CD4-positive, CD25-positive, alpha-beta regulatory T cell (primary cell): Measurements from ENCODE around the gene OSBPL9. TPM values are rescaled to one million over a fixed set of nuclear protein-coding genes. Genes with fewer than 3 reads are reported as not detected.
A peak's percentile ranks its signal among the peaks of the same experiment; 100 is the strongest.

Experiments
- ATAC-seq, 2 donors: fragments of 150-1000 bp; cut with Tn5 transposase; one replicate each; pipeline ENCODE4 v1.10.0; 2021; ENCODE audit warnings: low read depth in 2 of 2, moderate number of reproducible peaks in 2 of 2, moderate library complexity in 1 of 2
- DNase-seq, 3 donors: peaks; one replicate each; pipeline versions ENCODE4 v3.0.0 to v3.0.0-alpha.2; 2012 to 2022; ENCODE audit warnings: mixed read lengths in 1 of 3
- H3K27ac ChIP-seq: one replicate; pipeline ENCODE4 v1.7.0; 2013; ENCODE audit warnings: mild to moderate bottlenecking, low read length; ENCODE audit not compliant: insufficient read depth, poor library complexity, severe bottlenecking
- H3K27me3 ChIP-seq: one replicate; pipeline ENCODE4 v1.7.0; 2013; ENCODE audit warnings: low read length; ENCODE audit not compliant: control insufficient read depth, insufficient read depth
- H3K36me3 ChIP-seq: one replicate; pipeline ENCODE4 v1.7.0; 2013; ENCODE audit warnings: mild to moderate bottlenecking, low read length, moderate library complexity; ENCODE audit not compliant: control insufficient read depth, insufficient read depth
- H3K4me1 ChIP-seq: 2 replicates; pipeline ENCODE4 v1.7.0; 2013; ENCODE audit warnings: mild to moderate bottlenecking, low read length; ENCODE audit not compliant: insufficient read depth, control insufficient read depth, poor library complexity, severe bottlenecking
- H3K4me3 ChIP-seq: one replicate; pipeline ENCODE4 v1.7.0; 2013; ENCODE audit warnings: low read depth, mild to moderate bottlenecking, low read length, moderate library complexity
- H3K9me3 ChIP-seq, 2 experiments: 1 replicate in 1 of 2; 2 replicates in 1 of 2; pipeline ENCODE4 v1.7.0; 2013; ENCODE audit warnings: low read length in 2 of 2, mild to moderate bottlenecking in 1 of 2, moderate library complexity in 1 of 2; ENCODE audit not compliant: control insufficient read depth in 2 of 2
- H3K27ac Mint-ChIP-seq, 3 donors: one replicate each; pipeline ENCODE4 v1.8.0; 2020 to 2022; ENCODE audit warnings: mild to moderate bottlenecking in 3 of 3, mixed read lengths in 3 of 3, moderate library complexity in 2 of 3
- H3K27me3 Mint-ChIP-seq: one replicate; pipeline ENCODE4 v1.8.0; 2022; ENCODE audit warnings: mild to moderate bottlenecking, mixed read lengths
- H3K36me3 Mint-ChIP-seq: one replicate; pipeline ENCODE4 v1.8.0; 2020; ENCODE audit warnings: mixed read lengths
- H3K4me1 Mint-ChIP-seq, 4 donors: one replicate each; pipeline ENCODE4 v1.8.0; 2020 to 2022; ENCODE audit warnings: mixed read lengths in 4 of 4, mild to moderate bottlenecking in 1 of 4
- H3K4me3 Mint-ChIP-seq, 4 donors: one replicate each; pipeline ENCODE4 v1.8.0; 2020 to 2022; ENCODE audit warnings: mild to moderate bottlenecking in 4 of 4, mixed read lengths in 4 of 4, moderate library complexity in 3 of 4
- H3K9me3 Mint-ChIP-seq, 7 donors: one replicate each; pipeline ENCODE4 v1.8.0; 2020 to 2022; ENCODE audit warnings: mixed read lengths in 7 of 7, mild to moderate bottlenecking in 3 of 7, moderate library complexity in 2 of 7
- polyA plus RNA-seq, 4 donors: library from polyadenylated mRNA; unstranded; fragments of 300-500 nt; fragmentation: Illumina TruSeq; gene quantifications; one replicate each; pipeline ENCODE4 v1.2.3, GENCODE V29; 2021
- total RNA-seq: library from RNA; stranded (reverse); gene quantifications from one replicate; pipeline ENCODE4 v1.2.3, GENCODE V29; 2022

The OSBPL9 gene
- total and polyA plus RNA-seq, 5 donors from 2014 or later = 33.5 to 45.2 (median 40.0) TPM

GRCh38 chr1:51669272-51669671 is 52.4 kb downstream of the OSBPL9 start:
- Mint-ChIP-seq H3K4me1 (peaks cover 0 to 24% (median 8%) of the 10 kb centered on the region in 4 donors), H3K9me3 (no peaks in the 10 kb centered on the region), H3K36me3 (peaks cover 10% of the 10 kb centered on the region), H3K4me3 (no peak overlapping the region), H3K27ac (peak overlapping the region in 1 of 3 donors; percentile 22), H3K27me3 (no peaks in the 10 kb centered on the region)
- no peaks in the 10 kb centered on the region for H3K27me3 ChIP-seq
- ATAC-seq (no peak), DNase-seq (no peak)
- H3K4me3 ChIP-seq = no peak overlapping the region
- no peaks in the 10 kb centered on the region for H3K4me1 ChIP-seq
- H3K9me3 ChIP-seq = no peaks in the 10 kb centered on the region
- no peak overlapping the region for H3K27ac ChIP-seq
- peaks cover 8% of the 10 kb centered on the region for H3K36me3 ChIP-seq

- H3K9me3 Mint-ChIP-seq = no peaks in the 10 kb centered on the region
- Histone ChIP-seq H3K36me3 (peaks cover 11% of the 10 kb centered on the region), H3K27ac (no peak overlapping the region), H3K27me3 (no peaks in the 10 kb centered on the region), H3K9me3 (no peaks in the 10 kb centered on the region), H3K4me1 (no peaks in the 10 kb centered on the region), H3K4me3 (no peak overlapping the region)
- peaks cover 0 to 28% (median 8%) of the 10 kb centered on the region in 4 donors for H3K4me1 Mint-ChIP-seq
- no peak overlapping the region for H3K27ac Mint-ChIP-seq
- H3K36me3 Mint-ChIP-seq = peaks cover 15% of the 10 kb centered on the region
- DNase-seq = no peak
- ATAC-seq = no peak
- H3K27me3 Mint-ChIP-seq = no peaks in the 10 kb centered on the region
- H3K4me3 Mint-ChIP-seq = no peak overlapping the region
Observed at GRCh38 chr1:51669816-51670215, 52.9 kb downstream of the OSBPL9 start.

GRCh38 chr1:51671527-51672325 is 54.8 kb downstream of the OSBPL9 start:
- peaks cover 11% of the 10 kb centered on the region for H3K36me3 Mint-ChIP-seq
- H3K4me3 Mint-ChIP-seq = no peak overlapping the region
- no peaks in the 10 kb centered on the region for H3K27me3 Mint-ChIP-seq
- Histone ChIP-seq H3K27me3 (no peaks in the 10 kb centered on the region), H3K36me3 (peaks cover 11% of the 10 kb centered on the region), H3K27ac (no peak overlapping the region), H3K4me3 (no peak overlapping the region), H3K4me1 (no peaks in the 10 kb centered on the region), H3K9me3 (no peaks in the 10 kb centered on the region)
- no peaks in the 10 kb centered on the region for H3K9me3 Mint-ChIP-seq
- DNase-seq (no peak), ATAC-seq (no peak)
- peaks cover 0 to 24% (median 5%) of the 10 kb centered on the region in 4 donors for H3K4me1 Mint-ChIP-seq
- no peak overlapping the region for H3K27ac Mint-ChIP-seq

GRCh38 chr1:51673279-51673678 is 56.4 kb downstream of the OSBPL9 start:
- Histone ChIP-seq H3K4me1 (no peaks in the 10 kb centered on the region), H3K9me3 (no peaks in the 10 kb centered on the region), H3K27me3 (no peaks in the 10 kb centered on the region), H3K27ac (no peak overlapping the region), H3K4me3 (no peak overlapping the region), H3K36me3 (peaks cover 11% of the 10 kb centered on the region)
- no peak overlapping the region for H3K4me3 Mint-ChIP-seq
- DNase-seq = no peak
- H3K36me3 Mint-ChIP-seq = peaks cover 11% of the 10 kb centered on the region
- no peak overlapping the region for H3K27ac Mint-ChIP-seq
- H3K4me1 Mint-ChIP-seq = peaks cover 0 to 21% (median 4%) of the 10 kb centered on the region in 4 donors
- H3K27me3 Mint-ChIP-seq = no peaks in the 10 kb centered on the region
- no peaks in the 10 kb centered on the region for H3K9me3 Mint-ChIP-seq
- ATAC-seq = no peak

GRCh38 chr1:51675177-51675780 is 58.4 kb downstream of the OSBPL9 start:
- no peak overlapping the region for H3K27ac ChIP-seq
- no peaks in the 10 kb centered on the region for H3K9me3 ChIP-seq
- H3K36me3 Mint-ChIP-seq = peaks cover 6% of the 10 kb centered on the region
- no peak overlapping the region for H3K4me3 Mint-ChIP-seq
- DNase-seq = no peak
- no peak for ATAC-seq
- H3K4me1 ChIP-seq = no peaks in the 10 kb centered on the region
- H3K4me3 ChIP-seq = no peak overlapping the region
- peaks cover 3% of the 10 kb centered on the region for H3K36me3 ChIP-seq
- no peaks in the 10 kb centered on the region for H3K27me3 ChIP-seq
- H3K9me3 Mint-ChIP-seq = no peaks in the 10 kb centered on the region
- no peak overlapping the region for H3K27ac Mint-ChIP-seq
- peaks cover 0 to 11% (median 7%) of the 10 kb centered on the region in 4 donors for H3K4me1 Mint-ChIP-seq
- H3K27me3 Mint-ChIP-seq = no peaks in the 10 kb centered on the region

GRCh38 chr1:51679435-51679834 is 62.5 kb downstream of the OSBPL9 start:
- Histone ChIP-seq H3K9me3 (no peaks in the 10 kb centered on the region), H3K27ac (no peak overlapping the region), H3K4me1 (no peaks in the 10 kb centered on the region), H3K27me3 (no peaks in the 10 kb centered on the region), H3K4me3 (no peak overlapping the region), H3K36me3 (peaks cover under 1% of the 10 kb centered on the region)
- Mint-ChIP-seq H3K9me3 (no peaks in the 10 kb centered on the region), H3K27ac (no peak overlapping the region), H3K4me1 (peaks cover 0 to 10% (median 6%) of the 10 kb centered on the region in 4 donors), H3K4me3 (no peak overlapping the region), H3K27me3 (no peaks in the 10 kb centered on the region), H3K36me3 (peaks cover 3% of the 10 kb centered on the region)
- ATAC-seq = no peak
- DNase-seq = no peak

- Histone ChIP-seq H3K9me3 (no peaks in the 10 kb centered on the region), H3K27me3 (no peaks in the 10 kb centered on the region), H3K36me3 (no peaks in the 10 kb centered on the region), H3K4me3 (no peak overlapping the region), H3K27ac (no peak overlapping the region), H3K4me1 (no peaks in the 10 kb centered on the region)
- no peak overlapping the region for H3K4me3 Mint-ChIP-seq
- H3K4me1 Mint-ChIP-seq = peaks cover 15 to 21% (median 20%) of the 10 kb centered on the region in 4 donors
- no peaks in the 10 kb centered on the region for H3K27me3 Mint-ChIP-seq
- H3K36me3 Mint-ChIP-seq = peaks cover 9% of the 10 kb centered on the region
- H3K9me3 Mint-ChIP-seq = no peaks in the 10 kb centered on the region
- DNase-seq = no peak
- H3K27ac Mint-ChIP-seq = no peak overlapping the region
- ATAC-seq = no peak
Observed at GRCh38 chr1:51684776-51685175, 67.9 kb downstream of the OSBPL9 start.
